LNCaP clone FGC (cell line): ENCODE measurements around the gene PGPEP1.

ENCODE experiments used
- DNase-seq: peaks from one replicate; pipeline ENCODE4 v3.0.0-alpha.2; 2011; ENCODE audit warnings: low read depth
- H3K4me3 ChIP-seq: 2 replicates; pipeline ENCODE4 v1.5.1; 2011; ENCODE audit warnings: mild to moderate bottlenecking, low read depth, low read length, control low read depth
- CTCF ChIP-seq: IDR thresholded peaks from 2 replicates; pipeline ENCODE4 v1.5.1; 2012; ENCODE audit warnings: mild to moderate bottlenecking; ENCODE audit not compliant: control insufficient read depth, insufficient read depth; ENCODE audit errors: extremely low read depth

The PGPEP1 gene

DNA sequence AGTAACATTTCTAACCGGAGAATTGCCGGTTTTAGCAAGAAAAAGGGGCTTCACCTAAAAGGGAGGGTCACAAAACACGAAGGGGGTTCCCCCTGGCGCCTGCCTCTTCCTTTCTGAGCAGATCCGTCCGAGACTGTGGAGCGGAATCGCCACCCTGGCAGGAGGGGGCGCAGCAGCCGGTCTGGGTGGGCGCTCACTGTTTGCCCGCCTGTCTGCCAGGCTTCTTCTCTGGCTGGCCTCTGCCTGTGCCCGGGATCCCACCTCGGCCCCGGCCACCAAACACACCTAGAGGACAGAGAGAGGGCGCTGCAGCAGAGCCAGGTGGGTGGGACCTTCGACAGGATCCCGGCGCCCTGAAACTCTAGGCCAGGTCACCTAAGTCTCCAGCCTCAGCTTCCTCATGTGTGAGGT, 33.1 kb upstream of the PGPEP1 start:
- H3K4me3 ChIP-seq = no peak overlapping the region
- DNase-seq = no peak
- no peak for TF ChIP-seq CTCF

DNA sequence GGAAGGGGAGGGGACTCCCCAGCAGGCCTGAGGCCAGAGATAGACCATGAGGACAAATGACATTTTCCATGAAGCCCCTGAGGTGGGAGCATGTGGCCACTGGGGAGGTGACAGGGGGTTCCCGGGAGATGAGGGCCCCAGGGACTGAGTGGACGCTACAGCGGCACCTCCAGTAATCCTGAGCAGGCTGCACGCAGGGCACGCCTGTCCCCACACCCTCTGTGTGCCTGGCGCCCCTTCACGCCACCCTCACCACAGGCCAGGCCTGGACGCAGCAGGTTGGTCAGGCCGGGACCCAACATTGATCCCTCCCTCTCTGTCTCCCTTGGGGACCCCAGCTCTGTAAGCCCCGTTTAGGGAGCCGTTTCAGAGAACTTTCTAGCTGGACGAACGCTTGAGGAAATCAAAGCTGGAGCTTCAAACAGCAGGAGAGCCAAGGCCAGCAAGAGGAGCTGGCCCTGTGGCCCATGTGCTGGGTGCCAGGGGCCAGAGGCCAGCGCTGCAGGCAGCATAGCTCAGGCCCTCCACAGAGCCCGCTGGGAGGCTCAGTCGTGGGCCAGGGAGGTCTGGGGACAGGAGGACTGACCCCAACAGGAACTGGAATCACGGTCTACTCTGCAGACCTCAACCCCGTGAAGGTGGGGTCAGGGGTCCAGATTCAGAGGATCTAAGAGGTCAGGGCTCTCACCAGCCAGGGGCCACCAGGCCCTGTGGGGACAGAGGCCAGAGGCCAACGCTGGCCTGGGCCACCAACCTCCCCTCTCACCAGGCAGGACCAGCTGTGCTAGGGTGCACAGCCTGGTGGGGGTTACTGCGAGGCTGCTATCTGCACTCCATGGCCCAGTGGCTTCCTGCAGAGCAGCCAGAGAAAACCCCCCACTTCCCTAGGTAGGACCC, 32.1 kb upstream of the PGPEP1 start:
- TF ChIP-seq CTCF = no peak
- no peak for DNase-seq
- no peak overlapping the region for H3K4me3 ChIP-seq

- no peak overlapping the region for H3K4me3 ChIP-seq
- TF ChIP-seq CTCF = no peak
Observed at GRCh38 chr19:18308948-18309325, 31.5 kb upstream of the PGPEP1 start.

GRCh38 chr19:18309525-18310064, 30.8 kb upstream of the PGPEP1 start:
- no peak for TF ChIP-seq CTCF
- no peak for DNase-seq
- H3K4me3 ChIP-seq = no peak overlapping the region

More at GRCh38 chr19:18308948-18309325, 31.5 kb upstream of the PGPEP1 start:
- DNase-seq = no peak

- no peak for DNase-seq
- TF ChIP-seq CTCF = no peak
- no peak overlapping the region for H3K4me3 ChIP-seq
Observed at GRCh38 chr19:18310118-18310909, 30.1 kb upstream of the PGPEP1 start.

GRCh38 chr19:18310966-18311365, 29.4 kb upstream of the PGPEP1 start:
- DNase-seq = no peak
- TF ChIP-seq CTCF = no peak

More at GRCh38 chr19:18310966-18311365, 29.4 kb upstream of the PGPEP1 start:
- no peak overlapping the region for H3K4me3 ChIP-seq
